H4 (cell line): ENCODE results near the gene SYTL1. TPM values are rescaled to one million over a fixed set of nuclear protein-coding genes. Genes with fewer than 3 reads are reported as not detected.

Source experiments
- DNase-seq: peaks from one replicate; pipeline ENCODE4 v3.0.0-alpha.2; 2015; ENCODE audit warnings: low spot score
- total RNA-seq: library from RNA; depleted of rRNA; stranded (reverse); fragments of >200 nt; shearing (Covaris generic); gene quantifications from 2 replicates; pipeline ENCODE4 v1.2.3, GENCODE V29; 2014; rRNA removed

SYTL1 gene, protein sequence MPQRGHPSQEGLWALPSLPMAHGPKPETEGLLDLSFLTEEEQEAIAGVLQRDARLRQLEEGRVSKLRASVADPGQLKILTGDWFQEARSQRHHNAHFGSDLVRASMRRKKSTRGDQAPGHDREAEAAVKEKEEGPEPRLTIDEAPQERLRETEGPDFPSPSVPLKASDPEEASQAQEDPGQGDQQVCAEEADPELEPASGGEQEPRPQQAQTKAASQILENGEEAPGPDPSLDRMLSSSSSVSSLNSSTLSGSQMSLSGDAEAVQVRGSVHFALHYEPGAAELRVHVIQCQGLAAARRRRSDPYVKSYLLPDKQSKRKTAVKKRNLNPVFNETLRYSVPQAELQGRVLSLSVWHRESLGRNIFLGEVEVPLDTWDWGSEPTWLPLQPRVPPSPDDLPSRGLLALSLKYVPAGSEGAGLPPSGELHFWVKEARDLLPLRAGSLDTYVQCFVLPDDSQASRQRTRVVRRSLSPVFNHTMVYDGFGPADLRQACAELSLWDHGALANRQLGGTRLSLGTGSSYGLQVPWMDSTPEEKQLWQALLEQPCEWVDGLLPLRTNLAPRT
- total RNA-seq: 0.99 and 1.0 TPM in 2 replicates

DNA sequence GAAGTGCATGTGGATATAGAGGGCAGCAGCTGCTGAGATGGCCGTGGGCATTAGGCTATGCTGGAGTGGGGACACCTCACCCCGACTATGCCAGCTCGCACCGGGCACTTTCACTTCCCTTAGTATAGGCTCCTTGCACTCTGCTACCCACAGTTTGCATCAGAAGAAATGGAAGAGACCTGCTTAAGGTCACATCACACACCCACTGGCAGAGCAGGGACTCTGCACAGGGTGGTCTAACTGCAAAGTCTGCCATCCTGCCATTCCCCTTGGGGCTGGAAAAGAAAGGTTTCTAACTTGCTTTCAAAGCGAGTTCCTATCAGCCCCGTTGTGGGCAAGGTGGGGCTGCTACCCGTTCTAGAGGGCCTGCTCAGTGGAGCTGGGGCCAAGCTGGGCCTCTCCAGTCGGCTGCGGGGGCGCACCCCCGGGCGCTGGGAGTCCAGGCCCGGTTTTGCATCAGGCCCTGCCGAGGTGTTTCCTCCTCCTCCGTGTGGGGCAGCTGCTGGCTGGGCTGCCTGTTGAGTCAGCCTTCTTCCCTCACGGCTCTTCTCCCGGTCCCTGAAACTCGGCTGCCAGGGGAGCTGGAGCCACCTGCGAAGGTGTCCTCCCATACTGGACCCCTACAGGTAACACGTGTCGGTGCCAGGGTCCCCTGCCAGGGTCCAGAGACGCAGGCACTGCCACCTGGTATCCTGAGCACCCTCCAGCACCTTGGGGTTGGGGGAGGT lies at the start of gene SYTL1:
Gene SYTL1 (plus strand): TSS at position 498 of the 728 bp plus-strand sequence. CDS start 3,313 bp downstream, outside the sequence.
- DNase-seq: peak; percentile 63

GRCh38 chr1:27292106-27292505 lies 49.7 kb upstream of the SYTL1 start:
- no peak for DNase-seq

GRCh38 chr1:27293915-27294314 lies 47.9 kb upstream of the SYTL1 start:
- DNase-seq: no peak

DNA sequence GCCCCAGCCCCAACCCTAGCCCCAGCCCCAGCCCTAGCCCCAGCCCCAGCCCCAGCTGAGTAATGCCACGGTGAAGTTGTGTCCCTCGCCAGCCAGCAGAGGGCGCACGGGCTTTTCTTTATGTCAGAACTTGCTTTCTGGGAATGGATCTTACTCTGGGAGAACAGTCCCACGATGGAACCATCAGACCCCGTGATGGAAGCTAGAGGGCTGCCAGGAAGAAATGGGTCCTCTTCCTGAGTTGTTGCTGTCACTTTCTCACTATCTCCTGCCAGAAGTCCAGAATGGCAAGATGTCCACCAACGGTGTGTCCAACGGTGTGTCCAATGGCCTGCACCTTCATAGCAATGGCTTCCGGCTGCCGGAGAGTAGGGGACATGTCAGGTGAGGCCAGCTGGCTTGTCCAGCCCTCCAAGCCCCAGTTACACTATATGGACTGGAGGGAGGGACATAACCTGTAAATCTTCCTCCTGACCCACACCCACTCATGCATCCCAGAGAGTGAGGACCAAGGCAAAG lies 45.0 kb upstream of the SYTL1 start:
- DNase-seq: peak; percentile 21

- DNase-seq: no peak
Observed at GRCh38 chr1:27297903-27298302, 43.9 kb upstream of the SYTL1 start.

DNA sequence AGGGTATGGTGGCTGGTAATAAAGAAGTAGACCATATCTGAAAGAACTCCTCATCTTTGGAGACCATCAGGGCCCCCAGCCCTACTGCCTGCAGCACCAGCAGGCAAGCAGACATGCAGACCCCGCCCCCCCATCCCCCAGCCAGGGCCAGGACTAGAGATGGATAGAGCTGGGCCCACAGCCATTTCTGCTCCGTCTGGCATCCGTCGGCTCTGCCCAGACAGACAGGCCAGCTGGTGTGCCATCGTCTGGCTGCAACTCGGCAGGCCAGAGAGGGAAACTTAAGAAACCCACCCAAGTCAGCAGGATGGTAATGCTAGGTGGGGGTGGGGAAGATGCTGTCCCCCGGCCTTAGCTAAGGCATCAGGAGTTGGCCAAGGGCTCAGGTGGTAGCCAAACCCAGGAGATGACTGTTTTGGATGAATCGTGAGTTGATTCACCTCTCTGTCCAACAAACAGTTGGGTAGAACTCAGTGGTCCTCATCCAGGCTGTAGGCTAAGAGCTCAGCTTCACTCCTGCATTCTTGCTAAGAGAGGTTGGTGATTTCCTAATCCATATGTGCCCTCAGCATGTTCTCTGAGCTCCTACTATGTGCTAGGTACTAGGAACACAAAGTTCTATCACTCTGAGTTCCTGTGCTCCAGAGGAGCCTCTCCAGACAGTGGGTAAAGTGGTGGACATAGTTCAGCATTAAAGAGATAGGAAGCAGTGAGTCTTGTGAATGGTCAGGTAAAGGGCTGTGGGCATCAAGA lies 43.0 kb upstream of the SYTL1 start:
- DNase-seq: no peak

DNA sequence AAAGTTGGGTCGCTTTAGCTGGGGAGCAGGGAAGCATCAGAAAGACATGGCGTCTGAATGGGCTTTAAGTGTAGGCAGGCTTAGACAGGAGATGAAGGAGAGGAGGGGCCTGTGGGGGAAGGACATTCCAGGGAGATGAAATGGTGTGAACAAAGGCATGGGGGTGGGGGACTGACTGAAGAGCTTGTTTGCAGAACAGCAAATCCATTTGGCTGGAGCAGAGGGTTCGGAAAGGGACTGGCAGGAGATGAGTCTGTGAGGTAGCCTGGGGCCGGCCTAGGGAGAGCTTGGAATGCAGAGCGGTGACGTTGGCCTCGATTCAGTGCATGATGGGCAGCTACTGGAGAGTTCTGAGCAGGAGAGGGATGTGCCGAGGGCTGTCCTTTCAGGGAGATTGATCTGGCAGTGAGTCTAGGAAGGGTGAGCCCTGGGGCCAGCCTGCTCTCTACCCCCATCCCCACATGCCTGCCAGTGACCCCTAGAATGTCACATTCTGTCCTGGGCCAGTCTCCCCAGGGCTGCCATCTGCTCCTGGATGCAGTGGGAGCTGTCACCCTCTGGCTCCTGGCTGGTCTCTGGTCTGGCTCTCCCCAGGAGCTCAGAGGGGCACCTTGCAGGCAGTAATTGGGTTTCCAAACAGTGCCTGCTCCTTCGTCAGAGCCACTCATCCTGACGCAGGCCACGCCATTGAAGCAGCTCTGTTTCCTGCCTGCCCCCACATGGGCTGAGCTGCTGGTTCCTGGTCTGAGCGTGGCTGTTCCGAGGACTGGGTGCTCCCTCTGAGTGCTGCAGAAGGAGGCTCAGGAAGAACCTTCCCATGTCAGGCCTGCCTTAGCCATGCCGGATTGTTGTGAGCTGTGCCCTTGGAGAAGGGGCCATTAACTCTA lies 42.2 kb upstream of the SYTL1 start:
- DNase-seq: peak; percentile 32

DNA sequence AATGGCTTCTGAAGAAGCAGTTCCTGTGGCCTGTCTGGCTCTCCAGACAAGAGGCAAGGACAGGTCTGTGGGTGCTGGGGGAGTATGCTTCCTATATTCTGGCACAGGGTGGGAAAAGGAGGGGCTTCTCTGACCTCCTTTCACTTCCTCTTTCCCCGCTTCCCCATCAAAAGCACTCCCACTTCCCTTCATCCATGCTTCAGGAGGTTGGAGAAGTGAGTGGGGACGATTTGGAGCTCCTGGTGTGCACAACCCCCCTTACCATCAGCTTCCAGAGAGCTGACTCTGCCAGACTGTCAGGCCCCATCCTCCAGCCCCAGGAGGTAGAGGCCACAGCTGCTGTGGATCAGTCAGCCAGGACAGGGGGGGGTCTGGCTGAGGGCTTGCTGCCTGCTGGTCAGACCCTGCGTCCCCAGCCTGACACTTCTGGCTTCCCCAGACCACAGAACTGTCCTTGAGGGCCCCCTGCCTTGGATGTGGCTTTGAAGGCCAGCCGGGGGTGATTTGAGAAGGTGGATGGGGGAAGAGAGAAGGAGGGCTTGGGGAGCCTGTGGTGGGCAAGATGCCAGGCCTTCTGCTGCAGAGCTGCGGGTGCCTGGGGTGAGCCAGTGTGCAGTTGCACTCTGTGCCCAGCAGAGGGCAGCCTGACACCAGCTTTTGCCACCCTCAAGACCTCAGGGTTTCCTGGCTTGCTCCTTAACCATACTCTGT lies 41.3 kb upstream of the SYTL1 start:
- peak; percentile 79 for DNase-seq

DNA sequence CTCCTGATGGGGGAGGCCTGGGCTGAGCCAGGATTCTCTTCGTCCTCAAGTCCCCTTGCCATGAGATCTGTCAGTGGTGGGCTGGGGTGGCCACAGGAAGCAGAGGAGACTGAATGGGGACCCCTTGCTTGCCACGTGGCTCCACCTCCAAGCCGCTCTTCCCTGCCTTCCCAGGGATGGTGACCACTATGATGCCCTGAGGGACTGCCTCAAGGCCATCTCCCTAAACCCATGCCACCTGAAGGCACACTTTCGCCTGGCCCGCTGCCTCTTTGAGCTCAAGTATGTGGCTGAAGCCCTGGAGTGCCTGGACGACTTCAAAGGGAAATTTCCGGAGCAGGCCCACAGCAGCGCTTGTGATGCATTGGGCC lies 40.8 kb upstream of the SYTL1 start:
- DNase-seq: no peak

- no peak for DNase-seq
Observed at GRCh38 chr1:27301582-27302199, 40.1 kb upstream of the SYTL1 start.

DNA sequence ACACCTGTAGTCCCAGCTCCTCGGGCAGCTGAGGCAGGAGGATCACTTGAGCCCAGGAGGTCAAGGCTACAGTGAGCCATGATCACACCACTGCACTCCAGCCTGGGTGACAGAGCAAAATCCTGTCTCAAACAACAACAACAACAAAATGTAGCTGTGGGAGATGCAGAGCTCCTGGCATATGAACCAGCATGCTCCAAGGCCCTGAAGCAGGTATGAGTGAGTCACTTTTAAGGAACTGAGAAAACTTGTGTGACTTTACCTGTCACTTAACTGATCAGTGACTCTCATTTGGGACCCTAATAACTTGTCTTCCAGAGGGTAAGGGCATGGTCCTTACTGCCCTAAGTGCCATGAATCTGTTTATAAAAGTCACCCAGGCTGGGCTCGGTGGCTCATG lies 39.2 kb upstream of the SYTL1 start:
- DNase-seq: no peak

DNA sequence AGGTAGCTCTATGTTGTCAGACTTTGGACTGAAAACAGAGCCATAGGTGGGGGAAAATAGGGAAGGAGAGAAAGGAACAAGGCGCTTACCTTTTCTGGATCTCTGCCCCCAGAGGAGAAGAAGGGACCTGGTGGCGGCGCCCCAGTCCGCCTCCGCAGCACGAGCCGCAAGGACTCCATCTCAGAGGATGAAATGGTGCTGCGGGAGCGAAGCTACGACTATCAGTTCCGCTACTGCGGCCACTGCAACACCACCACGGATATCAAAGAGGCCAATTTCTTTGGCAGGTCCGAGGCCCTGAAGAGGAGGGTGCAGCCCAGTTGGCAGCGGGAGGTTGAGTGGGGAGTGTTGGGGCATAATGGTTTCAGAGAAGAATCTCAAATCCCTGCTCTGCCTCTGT lies 38.3 kb upstream of the SYTL1 start:
- no peak for DNase-seq

- DNase-seq: no peak
Observed at GRCh38 chr1:27306071-27306470, 35.8 kb upstream of the SYTL1 start.

DNA sequence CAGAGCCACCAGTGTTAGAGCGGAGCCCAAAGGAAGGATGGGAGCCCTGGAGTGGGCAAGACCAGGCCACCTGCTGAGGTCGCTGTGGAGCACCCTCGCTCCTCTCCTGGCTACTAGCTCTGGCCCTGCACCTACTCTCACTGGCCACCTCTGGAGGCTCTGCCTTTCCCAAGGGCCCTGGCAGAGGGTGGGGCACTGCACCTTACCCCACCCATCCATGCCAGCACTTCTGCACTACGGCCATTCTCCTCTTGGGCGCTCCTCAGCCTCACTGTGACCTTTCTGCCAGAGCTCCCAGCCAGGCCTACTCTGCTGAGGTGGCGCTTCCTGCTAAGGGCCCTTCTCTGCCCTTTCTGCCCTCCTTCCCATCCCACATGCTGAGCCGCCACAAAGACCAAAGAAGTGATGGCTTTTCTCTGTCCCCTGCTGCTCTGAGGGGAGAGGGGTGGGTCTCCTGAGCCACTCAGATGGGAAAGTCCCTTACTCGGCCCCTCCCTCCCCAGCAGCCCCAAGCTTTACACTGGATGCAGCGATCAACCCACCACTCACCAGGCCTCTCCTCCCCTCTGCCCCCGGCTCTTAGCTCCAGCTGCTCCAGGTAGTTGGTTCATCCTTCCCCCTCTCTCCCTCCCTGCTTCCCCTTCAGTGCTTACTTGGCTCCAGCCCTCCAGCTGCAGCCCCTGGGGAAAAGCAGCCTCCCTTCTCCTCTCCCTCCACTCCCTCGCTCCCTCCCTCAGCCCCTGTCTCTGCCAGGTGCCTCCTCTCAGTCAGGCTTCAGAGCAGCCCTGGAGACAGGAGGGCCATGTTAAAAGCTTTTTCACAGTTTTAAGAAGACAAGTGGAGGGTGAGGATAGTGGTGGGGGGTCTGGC lies 34.7 kb upstream of the SYTL1 start:
- no peak for DNase-seq

DNA sequence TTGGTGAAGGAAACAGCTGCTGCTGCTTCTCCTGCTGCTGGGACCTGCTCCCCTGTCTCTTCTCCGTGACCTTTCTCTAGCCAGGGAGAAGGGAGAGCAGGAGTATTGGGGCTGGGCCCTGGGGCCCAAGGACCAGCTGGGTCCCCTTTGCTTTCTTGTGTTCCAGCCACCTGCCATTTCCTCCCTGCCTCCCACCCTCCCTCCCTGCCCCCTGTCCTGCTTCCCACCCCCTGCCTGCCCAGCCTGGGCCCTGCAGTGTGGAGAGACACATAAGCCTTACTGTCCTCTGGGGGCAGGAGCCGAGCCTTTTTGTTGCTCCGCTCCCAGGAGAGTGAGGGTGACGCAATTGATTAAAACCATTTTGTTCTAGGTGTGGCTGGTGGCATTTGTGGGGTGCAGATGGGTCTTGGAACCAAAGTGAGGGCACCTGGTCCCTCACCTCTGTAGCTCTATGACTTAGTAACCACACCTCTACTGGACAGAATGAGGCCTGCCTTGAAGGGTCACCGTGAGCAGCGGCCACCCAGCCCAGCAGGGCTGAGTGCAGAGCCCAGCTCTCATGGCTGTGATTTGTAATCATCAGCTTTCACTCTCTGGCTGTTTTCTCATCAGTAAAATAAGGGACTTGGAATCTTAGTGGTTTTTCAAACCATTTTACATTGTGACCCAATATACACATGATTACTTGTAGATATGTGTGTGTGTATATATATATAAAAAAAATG lies 33.8 kb upstream of the SYTL1 start:
- DNase-seq: no peak

DNA sequence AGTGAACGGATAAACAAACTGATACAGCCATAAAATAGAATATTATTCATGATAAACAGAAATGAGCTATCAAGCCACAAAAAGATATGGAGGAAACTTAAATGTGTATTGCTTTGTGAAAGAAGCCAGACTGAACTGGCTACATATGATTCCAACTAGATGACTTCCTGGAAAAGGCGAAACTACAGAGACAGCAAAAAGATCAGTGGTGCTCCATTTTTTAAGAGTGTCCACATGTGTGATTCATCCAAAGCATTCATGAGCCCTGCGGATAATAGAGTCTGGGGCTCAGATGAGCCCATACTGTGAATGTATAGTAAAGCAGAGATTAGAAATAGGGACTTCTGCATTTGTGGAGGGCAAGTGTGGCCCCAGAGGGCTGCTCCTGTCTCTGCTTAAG lies 27.7 kb upstream of the SYTL1 start:
- no peak for DNase-seq

GRCh38 chr1:27314737-27315136 lies 27.1 kb upstream of the SYTL1 start:
- DNase-seq: no peak

DNA sequence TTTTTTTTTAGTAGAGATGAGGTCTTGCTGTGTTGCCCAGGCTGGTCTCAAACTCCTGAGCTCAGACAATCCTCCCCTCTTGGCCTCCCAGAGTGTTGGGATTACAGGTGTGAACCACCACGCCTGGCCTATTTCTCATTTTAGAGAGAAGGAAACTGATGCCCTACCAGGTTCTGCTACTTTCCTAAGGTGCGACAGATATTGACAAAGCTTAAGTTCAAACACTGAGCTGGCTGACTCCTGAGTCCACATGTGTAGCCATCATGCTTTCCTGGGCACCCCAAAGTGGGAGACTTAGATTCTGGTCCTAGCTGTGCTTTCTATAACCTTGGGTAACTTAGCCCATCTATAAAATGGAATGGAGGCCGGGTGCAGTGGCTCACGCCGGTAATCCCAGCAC lies 25.0 kb upstream of the SYTL1 start:
- DNase-seq: no peak
